CD4-positive, alpha-beta T cell treated with Interferon alpha-2 for 1 hour (primary cell): ENCODE measurements around the gene TP63.

Experiments used
- DNase-seq, 2 donors: peaks; one replicate each; pipeline ENCODE4 v3.0.0-alpha.2; 2020 to 2022

Gene TP63

DNA sequence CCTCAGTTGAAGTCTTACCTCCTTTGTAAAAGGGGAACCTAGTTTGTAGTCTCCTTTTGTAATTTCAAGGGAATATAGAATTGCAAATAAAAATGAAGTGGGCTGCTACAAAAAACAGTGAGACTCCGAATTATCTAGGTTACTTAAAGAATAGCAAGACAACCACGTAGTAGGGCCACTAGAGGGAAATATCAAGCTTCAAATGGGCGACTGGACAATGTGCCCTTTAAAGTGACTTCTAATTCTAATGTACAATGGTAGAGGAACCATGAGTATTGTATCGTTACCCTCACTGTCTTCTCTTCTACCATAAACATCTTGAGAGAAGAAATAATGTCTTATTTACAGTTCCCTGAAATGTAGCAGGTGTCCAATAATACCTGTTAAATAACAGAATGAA is 56.3 kb downstream of the TP63 start:
- no peak for DNase-seq

DNA sequence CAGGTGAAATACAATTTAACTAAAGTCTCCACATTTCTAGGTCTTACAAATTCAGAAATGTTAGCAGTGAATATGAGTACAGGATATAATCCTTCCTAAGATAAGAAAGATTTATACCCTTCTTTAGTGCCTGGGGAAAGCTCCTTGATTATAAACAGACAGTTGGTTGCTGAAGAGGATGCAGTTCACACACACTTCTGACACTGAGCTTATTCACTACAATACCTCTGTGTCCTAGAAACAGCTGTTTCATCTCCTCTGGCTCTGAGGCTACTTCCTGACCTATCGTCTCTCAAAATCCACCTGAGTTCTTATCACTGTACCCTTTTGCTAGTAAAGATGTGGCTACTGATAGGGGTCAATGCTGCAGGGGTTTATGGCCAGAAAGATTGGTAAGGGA is 57.1 kb downstream of the TP63 start:
- no peak for DNase-seq

DNA sequence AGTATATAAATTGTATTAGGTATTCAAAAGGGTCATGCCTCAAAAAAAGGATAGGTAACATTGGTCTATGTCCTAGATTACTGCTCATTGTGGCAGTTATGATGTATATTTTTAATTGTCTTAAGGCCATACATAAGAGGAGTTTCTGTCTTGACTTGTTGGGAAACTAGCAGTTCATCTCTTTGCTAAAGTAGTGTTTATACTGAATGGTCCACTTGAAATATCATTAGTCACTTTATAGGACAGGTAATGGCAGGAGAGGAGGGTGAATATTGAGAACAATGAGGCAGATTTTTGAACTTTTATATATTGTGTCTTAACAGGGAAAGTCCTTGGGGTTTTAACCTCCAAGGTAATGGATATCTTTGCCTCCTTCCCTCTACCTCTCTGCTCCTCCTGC is 58.4 kb downstream of the TP63 start:
- no peak for DNase-seq

DNA sequence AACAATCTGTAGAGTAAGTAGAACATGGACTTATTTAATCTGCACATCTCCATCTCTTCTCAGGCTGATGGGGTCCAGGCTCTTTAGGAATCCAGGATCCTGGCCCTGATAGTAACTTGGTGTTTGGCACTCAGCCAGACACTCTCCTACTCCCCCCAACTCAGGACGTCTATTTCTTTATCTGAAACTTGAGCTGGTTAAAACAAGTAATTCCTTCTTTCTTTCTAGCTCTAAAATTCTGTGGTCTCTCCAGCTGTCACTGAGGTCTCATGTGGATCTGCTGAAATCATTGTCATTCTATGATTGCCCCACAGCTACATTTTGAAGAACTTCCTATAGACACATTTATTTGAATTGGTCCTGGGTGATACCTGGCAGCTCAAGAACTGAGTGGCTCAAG is 59.0 kb downstream of the TP63 start:
- no peak for DNase-seq

DNA sequence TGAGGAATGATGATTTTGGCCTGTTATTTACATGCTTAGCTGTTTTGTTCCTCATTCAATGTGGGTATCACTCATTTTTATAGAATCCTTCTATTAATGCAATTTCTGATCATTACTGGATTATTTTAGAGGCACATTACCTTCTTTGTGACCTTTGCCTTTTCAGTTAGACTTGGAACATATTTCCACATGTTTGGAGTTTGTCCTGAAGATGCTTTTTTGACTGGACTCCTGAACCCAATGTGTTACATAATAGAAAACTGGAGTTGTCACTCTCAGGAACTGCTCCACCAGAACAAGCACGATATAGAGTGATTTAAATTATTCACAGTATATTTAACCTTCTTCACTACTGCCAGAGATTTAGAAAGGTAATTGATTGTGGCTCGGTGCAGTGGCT is 59.5 kb downstream of the TP63 start:
- DNase-seq = no peak

DNA sequence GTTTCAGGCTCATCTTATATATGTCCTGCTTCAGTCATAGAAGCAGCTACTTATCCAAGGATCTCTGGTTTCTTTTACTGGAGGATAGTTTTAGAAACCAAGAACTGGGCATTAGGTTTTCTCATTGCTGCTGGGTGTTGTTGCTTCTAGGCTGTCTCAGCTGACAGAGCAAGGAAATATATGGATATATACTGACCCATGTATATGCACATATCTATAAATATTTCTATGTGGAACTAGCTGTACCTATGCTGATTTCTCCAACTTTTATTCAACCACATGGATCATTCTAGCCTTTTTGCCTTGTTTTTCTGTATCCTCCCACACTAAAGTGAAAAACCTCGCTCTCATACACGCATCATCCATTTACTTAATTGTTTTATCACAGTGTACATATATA is 64.2 kb downstream of the TP63 start:
- DNase-seq = no peak

DNA sequence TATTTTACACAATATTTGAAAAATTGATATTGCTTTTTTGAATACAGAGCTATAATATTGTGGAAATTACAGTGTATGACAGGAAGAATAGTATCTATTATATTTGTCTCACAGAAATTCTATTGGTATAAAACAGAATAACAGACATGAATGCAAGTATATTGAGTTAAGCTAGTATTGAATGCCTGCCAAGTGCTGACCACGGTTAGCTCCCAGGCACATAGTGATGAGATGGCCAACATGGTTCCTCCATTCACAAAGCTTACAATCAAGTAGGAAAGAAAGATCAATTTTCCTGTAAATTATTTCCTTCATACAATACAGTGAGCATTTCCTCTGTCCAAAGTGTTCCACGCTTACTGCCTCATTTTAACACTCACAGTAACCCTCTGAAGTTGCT is 67.6 kb downstream of the TP63 start:
- no peak for DNase-seq

DNA sequence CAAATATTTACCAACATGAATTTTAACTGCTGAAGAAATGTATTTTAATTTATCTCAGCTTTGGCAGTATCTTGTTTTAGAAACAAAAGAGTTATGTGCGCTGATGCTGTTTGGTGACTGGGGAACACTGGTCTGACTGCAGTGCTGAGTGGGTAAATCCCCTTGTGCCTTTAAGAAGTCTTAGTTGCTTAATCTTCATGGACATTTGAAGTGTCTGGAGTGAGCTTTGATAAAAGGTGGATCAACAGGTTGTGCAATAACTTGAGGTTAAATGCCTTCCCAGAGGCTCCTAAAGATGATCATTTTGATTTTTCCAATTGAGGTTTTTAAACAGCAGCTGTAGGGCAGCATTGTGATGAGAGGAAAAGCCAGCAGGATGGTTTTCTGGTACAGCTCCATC is 68.7 kb downstream of the TP63 start:
- DNase-seq = no peak

DNA sequence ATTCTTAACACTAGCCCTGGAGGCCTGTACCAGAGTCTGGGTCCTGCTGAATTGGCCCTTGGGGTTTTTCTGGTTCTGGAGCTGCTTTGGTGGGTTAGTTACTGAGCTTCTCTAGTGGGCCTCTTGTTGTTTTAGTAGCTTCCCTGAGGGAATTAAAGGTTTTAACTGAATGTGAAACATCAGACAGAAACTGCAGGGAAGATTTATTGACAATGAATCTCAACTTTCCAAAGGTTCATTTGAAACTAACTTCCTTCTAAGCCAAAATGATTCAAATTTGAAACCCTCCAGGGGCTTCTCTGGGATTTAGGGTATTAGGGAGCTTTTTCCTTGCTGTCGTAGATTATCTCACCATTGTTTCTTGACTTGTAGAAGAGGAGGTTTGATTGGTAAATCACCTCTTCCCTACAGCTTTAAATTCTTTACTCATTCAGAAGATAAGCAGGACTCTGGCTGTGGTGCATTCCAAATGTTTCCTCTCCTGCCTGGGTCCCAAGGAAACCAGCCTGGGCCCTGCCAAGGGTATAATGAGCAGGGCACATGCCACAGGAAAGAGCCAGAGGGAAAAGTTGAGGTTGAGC is 71.0 kb downstream of the TP63 start:
- DNase-seq = no peak

DNA sequence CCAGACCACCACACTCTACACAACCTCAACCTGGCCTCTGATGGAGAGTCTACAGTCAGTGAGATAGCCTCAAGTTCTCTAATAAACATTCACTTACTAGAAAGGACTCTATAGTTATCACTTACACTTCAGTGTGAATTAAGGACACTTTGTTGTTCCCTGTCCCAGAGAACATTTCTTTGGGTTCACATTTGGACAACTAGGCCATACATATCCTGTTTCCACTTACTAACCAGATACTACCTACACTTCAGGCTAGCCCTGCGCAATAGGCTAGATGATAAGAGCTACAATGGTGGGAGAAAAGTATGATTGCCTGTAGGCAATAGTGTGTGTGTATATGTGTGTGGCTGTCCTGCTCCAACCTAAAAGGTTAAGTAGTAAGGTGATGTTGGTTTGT is 72.7 kb downstream of the TP63 start:
- no peak for DNase-seq

DNA sequence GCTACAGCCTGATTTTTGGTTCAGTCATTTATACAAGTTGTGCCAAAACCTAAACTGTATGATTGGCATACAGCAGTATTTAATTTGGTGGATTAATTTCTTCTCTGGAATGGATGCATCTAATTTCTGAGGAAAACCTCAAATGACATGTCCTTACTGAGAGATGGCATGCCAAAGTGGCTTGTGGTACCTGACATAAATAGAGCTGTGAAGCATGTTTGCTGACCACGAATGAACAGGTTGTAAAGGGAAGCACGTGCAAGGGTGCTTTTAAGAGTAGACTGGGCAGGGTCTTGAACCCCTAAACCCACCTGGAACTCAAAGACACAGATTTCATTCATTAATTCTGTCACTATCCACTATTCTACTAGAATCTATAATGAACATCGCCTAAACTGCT is 77.2 kb downstream of the TP63 start:
- DNase-seq = no peak

DNA sequence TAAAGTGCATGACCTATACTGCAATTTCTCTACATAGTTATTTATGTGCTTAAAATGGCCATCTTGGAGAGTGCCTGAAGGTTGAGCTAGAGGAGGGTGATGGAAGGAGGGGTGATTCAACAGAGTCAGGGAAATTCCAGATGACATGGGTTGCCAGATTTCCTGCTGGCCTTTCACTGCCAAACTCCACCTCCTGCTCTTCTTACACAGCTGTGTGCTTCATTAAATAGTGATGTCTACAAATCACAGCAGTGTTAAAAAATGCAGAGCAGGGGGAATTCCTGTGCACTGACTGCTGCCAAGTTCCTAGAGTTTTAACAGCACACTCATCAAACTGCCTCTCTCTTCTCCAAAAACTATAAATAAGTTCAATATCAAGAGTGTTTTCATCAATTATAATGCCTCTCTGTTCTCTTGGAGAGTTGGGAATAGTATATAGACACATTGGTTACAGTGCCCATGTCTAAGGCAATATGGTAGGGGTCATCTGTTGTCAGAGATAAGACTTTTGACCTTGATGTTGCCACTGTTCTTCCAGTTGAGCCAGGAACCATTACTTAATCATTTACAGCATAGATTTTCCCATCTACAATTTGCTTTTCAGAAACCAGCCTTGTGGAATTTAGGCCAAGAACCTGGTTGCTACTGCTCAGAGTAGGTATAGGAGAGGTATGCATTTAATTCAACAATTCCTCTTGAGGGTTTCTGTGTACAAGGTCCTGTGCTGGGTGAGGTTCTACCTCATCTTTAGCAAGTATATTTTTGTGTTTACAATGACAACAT is 79.6 kb downstream of the TP63 start:
- DNase-seq = no peak

DNA sequence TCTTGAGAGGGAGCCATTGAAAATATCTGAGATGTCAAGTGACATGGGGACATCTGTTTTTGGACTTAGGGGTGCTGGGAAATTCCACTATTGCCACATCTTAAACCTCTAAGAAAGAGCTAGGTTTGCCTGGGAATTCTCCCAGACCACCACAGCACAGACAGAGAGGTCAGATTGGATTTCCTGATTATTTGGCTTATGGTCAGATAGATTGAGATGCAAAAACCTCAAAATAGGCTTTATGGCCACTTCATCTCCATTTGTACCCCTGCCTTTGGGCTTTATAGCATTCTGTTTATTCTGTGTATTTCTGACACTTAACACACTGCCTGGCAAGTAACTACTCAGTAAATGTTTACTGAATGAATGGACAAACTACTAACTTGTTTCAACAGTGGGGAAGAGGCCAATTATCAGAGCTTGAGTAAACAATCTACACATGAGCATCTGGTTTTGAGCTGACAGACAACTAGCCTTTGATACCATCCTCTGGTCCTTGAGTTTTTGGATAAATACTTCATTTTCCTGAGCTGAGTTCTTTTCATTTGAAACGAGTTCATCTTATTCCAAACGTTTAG is 81.8 kb downstream of the TP63 start:
- DNase-seq = no peak

DNA sequence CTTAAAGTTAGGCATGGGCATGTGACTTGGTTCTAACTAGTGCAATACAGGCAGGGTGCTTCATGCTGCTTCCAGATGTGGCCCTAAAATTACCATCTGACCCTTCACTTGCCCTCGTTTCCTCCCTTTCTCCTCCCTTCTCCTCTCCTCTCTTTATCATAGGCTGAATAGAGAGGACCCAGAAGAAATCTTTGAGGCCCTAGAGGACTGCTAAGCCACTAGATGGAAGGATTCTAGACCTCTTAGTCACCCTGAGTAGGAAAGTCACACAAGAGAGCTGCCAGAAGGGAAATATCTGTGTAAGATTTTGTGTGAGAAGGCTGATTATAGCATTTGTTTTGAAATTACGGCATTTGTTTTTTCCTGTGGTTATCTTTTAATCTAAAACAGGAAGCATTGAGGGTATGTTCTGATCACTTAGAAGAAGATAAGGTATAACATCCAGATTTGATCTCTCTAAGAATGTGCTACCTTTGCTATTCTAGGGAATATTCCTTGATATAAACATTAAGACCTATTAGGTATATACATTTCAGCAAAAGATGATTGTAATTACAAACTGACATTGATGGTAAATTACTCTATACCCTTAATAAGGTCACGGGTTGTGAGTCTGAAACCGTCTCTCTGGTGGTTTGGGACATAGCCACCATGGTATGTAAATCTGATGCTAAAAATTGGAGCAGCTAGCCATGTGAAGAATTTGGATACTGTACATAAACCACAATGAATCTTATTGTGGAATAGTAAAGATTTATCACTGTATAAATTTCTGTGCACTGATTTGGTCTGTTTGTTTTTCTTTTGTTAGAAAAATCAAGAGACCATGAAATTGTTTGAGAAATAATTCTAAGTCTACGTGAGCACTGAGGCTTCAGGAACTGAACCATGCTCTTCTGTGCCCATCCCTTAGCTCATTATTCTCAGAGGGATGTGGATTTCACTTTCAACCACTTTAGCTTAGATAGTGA is 84.1 kb downstream of the TP63 start:
- peak in 1 of 2 donors; percentile 4 for DNase-seq

DNA sequence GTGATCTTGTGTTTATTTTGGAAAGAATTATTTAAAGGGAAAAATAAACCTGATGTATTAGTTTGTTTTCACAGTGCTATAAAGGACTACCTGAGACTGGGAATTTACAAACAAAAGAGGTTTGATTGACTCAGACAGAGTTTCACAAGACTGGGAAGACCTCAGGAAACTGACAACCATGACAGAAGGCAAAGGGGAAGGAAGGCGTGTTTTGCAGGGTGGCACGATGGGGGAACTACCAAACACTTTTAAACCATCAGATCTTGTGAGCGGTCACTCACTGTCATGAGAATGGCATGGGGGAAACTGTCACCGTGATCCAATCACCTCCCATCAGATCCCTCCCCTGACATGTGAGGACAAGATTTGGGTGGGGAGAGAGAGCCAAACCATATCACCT is 87.0 kb downstream of the TP63 start:
- no peak for DNase-seq

DNA sequence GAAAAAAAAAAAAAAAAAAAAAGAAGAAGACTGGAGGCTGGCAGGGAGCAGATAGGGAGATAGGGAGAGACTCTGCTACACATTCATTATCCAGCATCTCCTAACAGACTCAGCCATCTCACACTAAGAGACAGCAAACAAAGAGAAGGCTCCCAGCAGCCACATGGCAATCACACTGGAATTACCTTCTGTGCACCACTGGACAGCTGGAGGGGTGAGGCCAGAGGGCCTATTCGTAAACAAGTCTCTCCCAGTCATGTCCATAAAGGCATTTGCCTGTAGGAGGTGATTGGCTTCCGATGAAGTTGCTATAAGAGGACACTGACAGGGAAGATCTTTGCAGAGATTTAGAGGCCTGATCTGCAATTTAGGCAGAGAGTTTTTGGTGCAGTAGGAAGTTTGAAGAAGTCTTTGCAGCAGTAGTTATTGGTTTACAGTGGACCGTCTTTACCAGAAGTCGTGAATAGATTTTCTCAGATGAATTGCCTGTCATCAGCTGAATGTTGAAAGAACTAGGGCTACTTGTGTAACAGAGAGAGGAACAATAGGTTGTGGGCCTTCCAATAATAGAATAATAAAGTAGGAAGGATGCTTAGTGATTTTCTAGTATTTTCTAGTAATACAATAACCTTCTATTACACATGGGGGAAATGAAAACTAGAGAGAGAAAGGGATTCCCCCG is 89.7 kb downstream of the TP63 start:
- no peak for DNase-seq

DNA sequence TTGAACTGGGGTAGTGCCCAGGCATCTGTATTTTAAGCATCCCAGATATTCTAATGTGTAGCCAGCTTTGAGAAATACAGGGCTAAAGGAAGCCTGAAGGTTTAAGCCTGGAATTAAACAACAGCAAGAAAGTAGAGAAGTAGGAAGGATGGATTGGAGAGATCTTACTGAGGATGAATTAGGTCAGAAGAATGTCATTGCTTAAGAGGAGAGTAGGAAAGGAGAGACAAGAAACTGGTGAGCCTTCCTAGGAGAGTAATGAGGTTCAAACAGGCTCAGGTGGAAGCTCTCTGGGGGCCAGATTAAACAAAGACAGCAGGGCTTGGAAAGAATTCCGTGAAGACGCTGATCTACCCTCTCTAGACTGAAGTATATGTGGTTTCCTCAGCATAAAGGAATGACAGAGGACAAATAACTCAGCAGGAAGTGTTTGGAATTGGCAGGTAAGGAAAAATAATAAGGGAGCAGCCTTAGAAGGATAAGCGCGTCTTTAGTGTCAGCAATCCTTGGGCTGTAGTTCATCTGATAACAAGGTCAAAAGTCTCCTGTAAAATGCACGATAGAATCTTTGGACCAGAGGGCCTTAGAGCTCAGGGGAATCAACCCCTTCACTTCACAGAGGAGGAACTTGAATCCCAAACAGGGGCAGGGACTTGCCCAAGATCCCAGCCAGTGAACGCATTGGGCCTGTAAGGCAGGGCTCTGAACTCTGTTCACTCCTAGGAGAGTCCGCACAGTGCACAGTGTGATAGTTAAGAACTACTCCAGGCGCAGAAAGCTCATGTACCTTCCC is 90.9 kb downstream of the TP63 start:
- DNase-seq = no peak

DNA sequence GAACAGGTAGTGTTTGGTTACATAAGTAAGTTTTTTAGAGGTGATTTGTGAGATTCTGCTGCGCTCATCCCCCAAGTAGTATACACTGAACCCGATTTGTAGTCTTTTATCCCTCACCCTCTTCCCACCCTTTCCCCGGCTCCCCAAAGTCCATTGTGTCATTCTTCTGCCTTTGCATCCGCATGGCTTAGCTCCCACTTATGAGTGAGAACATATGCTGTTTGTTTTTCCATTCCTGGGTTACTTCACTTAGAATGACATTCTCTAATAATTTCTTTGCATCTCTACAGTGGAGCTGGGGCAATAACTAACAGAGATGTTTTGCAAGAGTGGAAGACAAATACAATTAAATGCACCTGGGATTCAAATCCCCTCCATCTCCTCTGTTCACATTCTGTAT is 93.2 kb downstream of the TP63 start:
- DNase-seq = no peak

DNA sequence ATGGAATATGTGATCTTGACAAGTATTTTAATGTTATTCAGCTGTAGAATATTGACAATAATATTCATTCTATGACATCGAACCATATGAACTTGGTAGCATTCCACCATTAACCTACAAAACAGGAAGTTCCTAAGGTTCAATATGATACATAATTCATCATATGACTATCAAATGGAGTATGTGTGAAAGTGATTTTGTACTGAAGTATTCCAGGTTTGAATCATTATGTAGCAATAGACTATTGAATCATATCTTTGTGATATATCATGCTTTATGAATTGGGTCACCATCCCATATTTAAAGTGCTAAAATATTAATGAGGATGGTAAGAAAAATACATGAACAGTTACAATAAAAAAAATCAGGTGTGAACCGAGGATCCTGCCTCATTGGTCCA is 95.1 kb downstream of the TP63 start:
- DNase-seq = no peak

DNA sequence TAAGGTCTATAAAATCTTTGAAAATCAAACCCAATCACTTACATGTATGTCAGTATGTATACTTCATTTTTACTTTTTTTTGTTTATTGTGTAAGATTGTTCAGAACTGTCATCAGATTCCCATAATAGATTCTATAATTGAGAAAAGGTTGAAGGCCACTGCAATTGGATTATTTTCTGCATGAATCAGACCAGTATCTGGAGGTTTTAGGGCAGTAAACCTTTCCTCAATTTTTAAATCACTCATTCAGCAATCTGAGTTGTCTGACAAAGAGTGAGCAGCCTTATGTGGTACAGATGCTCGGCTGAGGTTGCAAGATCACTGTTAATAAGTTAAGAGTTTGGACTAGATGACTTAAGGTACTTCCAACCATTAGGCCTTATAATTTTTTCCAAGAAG is 96.0 kb downstream of the TP63 start:
- no peak for DNase-seq

DNA sequence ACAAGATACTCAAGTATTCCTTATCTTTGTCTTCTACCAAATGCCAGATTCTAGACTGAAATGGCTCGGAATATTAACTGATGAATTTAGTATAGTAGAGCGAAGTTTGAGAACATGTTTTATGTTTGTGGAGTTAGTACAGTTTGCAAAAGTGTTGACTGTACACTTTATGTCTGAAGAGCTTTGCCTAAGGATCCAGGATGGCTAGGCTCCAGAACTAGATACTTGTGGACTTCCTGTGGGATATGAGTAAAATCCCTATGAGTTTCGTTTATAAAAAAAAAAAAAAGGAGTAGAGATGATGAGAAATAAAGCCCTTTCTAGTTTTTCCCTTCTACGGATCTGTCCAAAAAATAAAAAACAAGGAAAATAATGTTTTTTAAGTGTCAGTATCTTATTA is 96.7 kb downstream of the TP63 start:
- no peak for DNase-seq

DNA sequence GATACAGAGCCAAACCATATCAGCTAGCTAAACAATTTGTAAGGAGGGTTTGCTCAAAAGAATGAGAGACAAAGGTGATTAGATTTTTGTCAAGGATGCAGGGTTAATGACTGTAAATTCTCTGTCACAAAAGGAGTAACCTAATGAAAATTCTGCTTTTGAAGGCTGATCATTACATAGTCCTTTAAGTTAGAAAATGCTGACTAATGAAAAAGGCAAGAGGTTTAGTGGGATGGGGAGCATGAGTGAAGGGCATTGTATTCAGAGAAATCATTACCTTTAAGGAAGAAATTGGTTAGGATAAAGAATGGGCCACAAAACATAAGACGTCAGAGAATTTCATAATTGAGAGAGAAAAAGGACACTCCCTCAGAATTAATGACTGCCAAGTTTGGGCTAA is 97.7 kb downstream of the TP63 start:
- no peak for DNase-seq
